Fibroblast of lung (primary cell): Measurements from ENCODE around the gene DDX27. TPM values are rescaled to one million over a fixed set of nuclear protein-coding genes. Genes with fewer than 3 reads are reported as not detected.

Source experiments
- DNase-seq, 2 donors: peaks; one replicate each; pipeline versions ENCODE4 v3.0.0 to v3.0.0-alpha.2; 2010; ENCODE audit warnings: low read depth in 2 of 2
- H2AFZ ChIP-seq: 2 replicates; pipeline ENCODE4 v1.5.1; 2012; ENCODE audit warnings: low read length, control low read depth, inconsistent platforms
- H3K27ac ChIP-seq: 2 replicates; pipeline ENCODE4 v1.5.1; 2011; ENCODE audit warnings: low read length, control low read depth; ENCODE audit not compliant: insufficient read depth
- H3K27me3 ChIP-seq: 2 replicates; pipeline ENCODE4 v1.5.1; 2011; ENCODE audit warnings: mild to moderate bottlenecking, low read length; ENCODE audit not compliant: control insufficient read depth, insufficient read depth
- H3K36me3 ChIP-seq: 2 replicates; pipeline ENCODE4 v1.5.1; 2011; ENCODE audit warnings: low read length; ENCODE audit not compliant: control insufficient read depth, insufficient read depth
- H3K4me1 ChIP-seq: 2 replicates; pipeline ENCODE4 v1.5.1; 2011; ENCODE audit warnings: low read length; ENCODE audit not compliant: control insufficient read depth, insufficient read depth; ENCODE audit errors: extremely low read depth
- H3K4me2 ChIP-seq: 2 replicates; pipeline ENCODE4 v1.5.1; 2011; ENCODE audit warnings: low read length, control low read depth; ENCODE audit not compliant: insufficient read depth; ENCODE audit errors: extremely low read depth
- H3K4me3 ChIP-seq, 4 experiments: fragments of 200-600 bp in 1 of 4; sonication (generic) in 1 of 4; replicated peaks in 1 of 4; 2 replicates each; pipeline ENCODE4 v1.5.1; 2011 to 2016; ENCODE audit warnings: low read length in 4 of 4, low read depth in 3 of 4, mild to moderate bottlenecking in 3 of 4, control low read depth in 2 of 4, inconsistent platforms in 1 of 4, mixed read lengths in 1 of 4; ENCODE audit not compliant: insufficient read depth in 1 of 4; ENCODE audit errors: control extremely low read depth in 1 of 4
- H3K79me2 ChIP-seq: 2 replicates; pipeline ENCODE4 v1.5.1; 2012; ENCODE audit warnings: mild to moderate bottlenecking, low read length, inconsistent platforms; ENCODE audit not compliant: control insufficient read depth, insufficient read depth
- H3K9ac ChIP-seq: 2 replicates; pipeline ENCODE4 v1.5.1; 2011; ENCODE audit warnings: mild to moderate bottlenecking, low read length, control low read depth; ENCODE audit not compliant: insufficient read depth
- H3K9me3 ChIP-seq: 2 replicates; pipeline ENCODE4 v1.5.1; 2012; ENCODE audit warnings: low read depth, low read length; ENCODE audit not compliant: control insufficient read depth, insufficient read depth
- H4K20me1 ChIP-seq: 2 replicates; pipeline ENCODE4 v1.5.1; 2011; ENCODE audit warnings: low read length; ENCODE audit not compliant: control insufficient read depth, insufficient read depth; ENCODE audit errors: extremely low read depth
- EZH2 ChIP-seq: IDR thresholded peaks from 2 replicates; pipeline ENCODE4 v1.5.1; 2012; ENCODE audit warnings: low read length, control low read depth, mild to moderate bottlenecking; ENCODE audit errors: missing control alignments
- polyA plus RNA-seq, 2 donors: library from polyadenylated mRNA; depleted of rRNA in 1 of 2; stranded (reverse) in 1 of 2; unstranded in 1 of 2; fragments of >200 nt; gene quantifications; 2 replicates each; pipeline ENCODE4 v1.2.1, GENCODE V29; 2011 to 2012; ENCODE audit warnings: missing spikeins in 1 of 2
- total RNA-seq: library from RNA; depleted of rRNA; stranded (reverse); fragments of >200 nt; gene quantifications from 2 replicates; pipeline ENCODE4 v1.2.1, GENCODE V29; 2014
- TF ChIP-seq, protein P1 (sequence below), 2 donors: IDR thresholded peaks in 1 of 2; conservative IDR thresholded peaks in 1 of 2; 1 replicate in 1 of 2; 2 replicates in 1 of 2; pipeline ENCODE4 v1.5.1; 2011 to 2012; ENCODE audit warnings: low read length in 2 of 2, control low read depth in 1 of 2, inconsistent platforms in 1 of 2, low read depth in 1 of 2, mild to moderate bottlenecking in 1 of 2

The DDX27 gene
- total and polyA plus RNA-seq, 2 donors (not counting 1 experiment from before 2014, with no cell fraction given), result 24.7 to 32.5 TPM

DNA sequence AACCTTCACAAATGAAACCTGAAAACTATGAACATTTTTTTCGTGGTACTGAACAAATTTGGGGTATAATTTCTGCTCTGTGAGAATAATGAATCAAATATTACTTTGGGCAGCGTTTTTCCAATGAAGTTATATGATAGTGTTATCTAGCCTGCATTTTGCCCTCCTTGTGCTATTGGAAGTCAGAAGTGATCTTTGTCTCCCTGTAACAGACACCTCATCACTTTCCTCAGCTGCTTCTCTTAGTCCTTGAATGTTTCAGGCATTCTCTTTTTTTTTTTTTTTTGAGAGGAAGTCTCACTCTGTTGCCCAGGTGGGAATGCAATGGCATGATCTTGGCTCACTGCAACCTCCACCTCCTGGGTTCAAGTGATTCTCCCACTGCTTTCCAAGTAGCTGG, 10.2 kb downstream of the DDX27 start:
- Histone ChIP-seq H3K27ac (no peak overlapping the region), H3K4me1 (no peaks in the 10 kb centered on the region), H3K4me3 (no peak overlapping the region), H4K20me1 (no peaks in the 10 kb centered on the region), H2AFZ (no peak overlapping the region), H3K36me3 (peaks cover 21% of the 10 kb centered on the region), H3K9me3 (no peaks in the 10 kb centered on the region), H3K4me2 (no peak overlapping the region), H3K27me3 (no peaks in the 10 kb centered on the region), H3K79me2 (no peaks in the 10 kb centered on the region), H3K9ac (no peak overlapping the region)
- TF ChIP-seq, protein P1, sequence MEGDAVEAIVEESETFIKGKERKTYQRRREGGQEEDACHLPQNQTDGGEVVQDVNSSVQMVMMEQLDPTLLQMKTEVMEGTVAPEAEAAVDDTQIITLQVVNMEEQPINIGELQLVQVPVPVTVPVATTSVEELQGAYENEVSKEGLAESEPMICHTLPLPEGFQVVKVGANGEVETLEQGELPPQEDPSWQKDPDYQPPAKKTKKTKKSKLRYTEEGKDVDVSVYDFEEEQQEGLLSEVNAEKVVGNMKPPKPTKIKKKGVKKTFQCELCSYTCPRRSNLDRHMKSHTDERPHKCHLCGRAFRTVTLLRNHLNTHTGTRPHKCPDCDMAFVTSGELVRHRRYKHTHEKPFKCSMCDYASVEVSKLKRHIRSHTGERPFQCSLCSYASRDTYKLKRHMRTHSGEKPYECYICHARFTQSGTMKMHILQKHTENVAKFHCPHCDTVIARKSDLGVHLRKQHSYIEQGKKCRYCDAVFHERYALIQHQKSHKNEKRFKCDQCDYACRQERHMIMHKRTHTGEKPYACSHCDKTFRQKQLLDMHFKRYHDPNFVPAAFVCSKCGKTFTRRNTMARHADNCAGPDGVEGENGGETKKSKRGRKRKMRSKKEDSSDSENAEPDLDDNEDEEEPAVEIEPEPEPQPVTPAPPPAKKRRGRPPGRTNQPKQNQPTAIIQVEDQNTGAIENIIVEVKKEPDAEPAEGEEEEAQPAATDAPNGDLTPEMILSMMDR (conservative IDR thresholded peaks at IDR 0.05 in 1 of 2, IDR thresholded peaks at IDR 0.05 in 1 of 2; ENCODE audit: low read depth in 1 of 2, low read length in 2 of 2), result no peak
- TF ChIP-seq EZH2, result no peak
- no peak for DNase-seq

DNA sequence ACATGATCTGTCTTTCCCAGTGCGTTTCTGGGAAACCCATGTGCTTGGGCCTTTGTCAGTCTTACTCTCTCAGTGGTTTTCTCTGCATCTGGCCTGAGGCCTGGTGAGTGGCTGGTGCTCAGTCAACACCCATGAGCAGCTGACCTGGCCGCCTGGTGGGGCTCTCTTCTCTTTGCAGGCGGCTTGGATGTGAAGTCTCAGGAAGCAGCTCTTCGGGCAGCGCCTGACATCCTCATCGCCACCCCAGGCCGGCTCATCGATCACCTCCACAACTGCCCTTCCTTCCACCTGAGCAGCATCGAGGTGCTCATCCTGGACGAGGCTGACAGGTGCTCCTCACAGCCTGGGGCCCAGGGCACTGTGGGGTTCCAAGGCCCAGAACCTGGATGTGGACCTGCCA, 10.8 kb downstream of the DDX27 start:
- Histone ChIP-seq H3K4me1 (no peaks in the 10 kb centered on the region), H2AFZ (no peak overlapping the region), H3K27me3 (no peaks in the 10 kb centered on the region), H3K36me3 (peaks cover 20% of the 10 kb centered on the region), H3K4me3 (no peak overlapping the region), H3K9me3 (no peaks in the 10 kb centered on the region), H3K9ac (no peak overlapping the region), H3K79me2 (no peaks in the 10 kb centered on the region), H3K27ac (no peak overlapping the region), H4K20me1 (no peaks in the 10 kb centered on the region), H3K4me2 (no peak overlapping the region)
- TF ChIP-seq EZH2, result no peak
- TF ChIP-seq, protein P1 (conservative IDR thresholded peaks at IDR 0.05 in 1 of 2, IDR thresholded peaks at IDR 0.05 in 1 of 2; ENCODE audit: low read depth in 1 of 2, low read length in 2 of 2), result no peak
- no peak for DNase-seq

DNA sequence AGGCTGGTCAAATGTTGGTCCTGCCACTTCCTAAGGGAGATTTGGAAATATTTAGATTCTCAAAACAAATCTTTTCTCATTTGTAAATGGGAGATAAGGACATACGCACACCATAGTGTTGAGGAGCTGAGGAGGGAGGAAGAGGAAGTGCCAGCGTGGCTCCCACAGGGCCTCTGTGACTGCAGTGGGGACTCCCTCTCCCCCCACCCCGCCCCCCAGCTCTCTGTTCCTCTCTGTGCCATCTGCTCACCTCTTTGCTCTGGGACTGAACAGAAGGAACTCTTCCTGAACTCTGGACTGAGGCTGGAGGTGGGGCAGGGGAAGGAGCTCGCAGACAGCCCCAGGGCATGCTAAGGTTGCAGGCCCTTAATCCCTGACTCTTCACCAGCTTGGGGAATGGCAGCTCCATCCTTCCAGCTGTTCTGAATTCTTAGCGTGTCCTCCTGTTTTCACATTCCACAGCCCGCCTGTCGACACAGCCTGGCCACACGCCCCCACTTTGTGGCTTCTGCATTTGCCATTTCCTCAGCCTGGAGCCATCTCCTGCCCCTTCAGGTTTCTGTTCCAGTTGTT, 11.4 kb downstream of the DDX27 start:
- H3K36me3 ChIP-seq, result peaks cover 19% of the 10 kb centered on the region
- H3K27ac ChIP-seq, result no peak overlapping the region
- no peak overlapping the region for H2AFZ ChIP-seq
- H3K27me3 ChIP-seq, result no peaks in the 10 kb centered on the region
- no peak overlapping the region for H3K9ac ChIP-seq
- DNase-seq, result no peak
- TF ChIP-seq EZH2, result no peak
- TF ChIP-seq, protein P1 (conservative IDR thresholded peaks at IDR 0.05 in 1 of 2, IDR thresholded peaks at IDR 0.05 in 1 of 2; ENCODE audit: low read depth in 1 of 2, low read length in 2 of 2), result no peak
- H3K79me2 ChIP-seq, result no peaks in the 10 kb centered on the region
- H3K4me1 ChIP-seq, result no peaks in the 10 kb centered on the region
- H3K4me2 ChIP-seq, result no peak overlapping the region
- no peaks in the 10 kb centered on the region for H4K20me1 ChIP-seq
- no peak overlapping the region for H3K4me3 ChIP-seq
- H3K9me3 ChIP-seq, result no peaks in the 10 kb centered on the region
